Measurements from ENCODE around the gene IL22RA2. TPM values are rescaled to one million over a fixed set of nuclear protein-coding genes. Genes with fewer than 3 reads are reported as not detected.

IL22RA2 gene
- total and polyA plus RNA-seq, 4 donors, result 0.02 to 0.20 TPM; not detected in 2

GRCh38 chr6:137218917-137219663 lies 45.6 kb upstream of the IL22RA2 start, which contains the start of gene IFNGR1:
TSS of gene IFNGR1 (minus strand) at chr6:137219385. CDS start at chr6:137219327, 58 bp downstream.
- Histone ChIP-seq H3K9me3 (ENCODE audit: control insufficient read depth in 4 of 4, insufficient read depth in 3 of 4, low read length in 3 of 4) (no peaks in the 10 kb centered on the region), H3K9ac (ENCODE audit: insufficient read depth in 1 of 2, low read length in 2 of 2) (peak within 1 kb of the TSS; percentile 94 to 100), H3K4me1 (ENCODE audit: control insufficient read depth in 5 of 5, insufficient read depth in 5 of 5, low read length in 5 of 5) (peaks cover 9 to 33% (median 17%) of the 10 kb centered on the region in 5 donors), H3K27ac (ENCODE audit: low read depth in 1 of 2, low read length in 1 of 2) (peak within 1 kb of the TSS; percentile 88 to 99), H3K36me3 (ENCODE audit: control insufficient read depth in 4 of 4, insufficient read depth in 4 of 4, low read length in 4 of 4) (no peaks in the 10 kb centered on the region), H3K4me3 (peak within 1 kb of the TSS; percentile 72), H3K27me3 (ENCODE audit: control insufficient read depth in 3 of 3, insufficient read depth in 3 of 3, low read length in 2 of 3) (no peaks in the 10 kb centered on the region)
- WGBS, 2 donors, result 0% methylated on average over 55 to 64 of the region's 64 CpGs
- no peak for TF ChIP-seq CTCF (IDR thresholded peaks at IDR 0.05; ENCODE audit: control extremely low read depth, extremely low read depth)
- ATAC-seq (ENCODE audit: insufficient read depth, low FRiP score) (peak; percentile 96), DNase-seq (peak; percentile 97)

GRCh38 chr6:137218473-137218916 lies 45.1 kb upstream of the IL22RA2 start:
- Histone ChIP-seq H3K27ac (ENCODE audit: low read depth in 1 of 2, low read length in 1 of 2) (peak overlapping the region; percentile 88 to 99), H3K4me1 (ENCODE audit: control insufficient read depth in 5 of 5, insufficient read depth in 5 of 5, low read length in 5 of 5) (peaks cover 11 to 34% (median 16%) of the 10 kb centered on the region in 5 donors), H3K36me3 (ENCODE audit: control insufficient read depth in 4 of 4, insufficient read depth in 4 of 4, low read length in 4 of 4) (no peaks in the 10 kb centered on the region), H3K4me3 (peak overlapping the region; percentile 72), H3K27me3 (ENCODE audit: control insufficient read depth in 3 of 3, insufficient read depth in 3 of 3, low read length in 2 of 3) (no peaks in the 10 kb centered on the region), H3K9ac (ENCODE audit: insufficient read depth in 1 of 2, low read length in 2 of 2) (peak overlapping the region; percentile 94 to 100), H3K9me3 (ENCODE audit: control insufficient read depth in 4 of 4, insufficient read depth in 3 of 4, low read length in 3 of 4) (no peaks in the 10 kb centered on the region)
- TF ChIP-seq CTCF (IDR thresholded peaks at IDR 0.05; ENCODE audit: control extremely low read depth, extremely low read depth), result no peak
- ATAC-seq (ENCODE audit: insufficient read depth, low FRiP score) (peak; percentile 24), DNase-seq (peak; percentile 50 to 69 (median 53))
- 0% methylated on average over 13 of the region's 13 CpGs for WGBS, 2 donors

GRCh38 chr6:137217801-137218472 lies 44.5 kb upstream of the IL22RA2 start:
- H3K4me3 ChIP-seq, result peak overlapping the region; percentile 72
- TF ChIP-seq CTCF (IDR thresholded peaks at IDR 0.05; ENCODE audit: control extremely low read depth, extremely low read depth), result no peak
- no peaks in the 10 kb centered on the region for H3K36me3 ChIP-seq (ENCODE audit: control insufficient read depth in 4 of 4, insufficient read depth in 4 of 4, low read length in 4 of 4)
- 9 to 12% methylated on average over 12 of the region's 12 CpGs for WGBS, 2 donors
- DNase-seq (no peak), ATAC-seq (ENCODE audit: insufficient read depth, low FRiP score) (peak; percentile 13)
- H3K4me1 ChIP-seq (ENCODE audit: control insufficient read depth in 5 of 5, insufficient read depth in 5 of 5, low read length in 5 of 5), result peaks cover 11 to 39% (median 17%) of the 10 kb centered on the region in 5 donors
- H3K9me3 ChIP-seq (ENCODE audit: control insufficient read depth in 4 of 4, insufficient read depth in 3 of 4, low read length in 3 of 4), result no peaks in the 10 kb centered on the region
- H3K9ac ChIP-seq (ENCODE audit: insufficient read depth in 1 of 2, low read length in 2 of 2), result peak overlapping the region; percentile 94 to 100
- peak overlapping the region; percentile 88 to 99 for H3K27ac ChIP-seq (ENCODE audit: low read depth in 1 of 2, low read length in 1 of 2)
- H3K27me3 ChIP-seq (ENCODE audit: control insufficient read depth in 3 of 3, insufficient read depth in 3 of 3, low read length in 2 of 3), result no peaks in the 10 kb centered on the region

All from lung (tissue), 12 donors.